Neuron (in vitro differentiated cells): Measurements from ENCODE around the gene PGLYRP1.

Experiments
- H2AFZ ChIP-seq: one replicate; pipeline ENCODE4 v1.6.1; 2013; ENCODE audit warnings: low read depth, mild to moderate bottlenecking, inconsistent platforms, low read length, moderate library complexity
- H3K27me3 ChIP-seq: one replicate; pipeline ENCODE4 v1.6.1; 2013; ENCODE audit warnings: low read length; ENCODE audit not compliant: insufficient read depth
- H3K36me3 ChIP-seq: one replicate; pipeline ENCODE4 v1.6.1; 2013; ENCODE audit warnings: low read length; ENCODE audit not compliant: insufficient read depth
- H3K4me1 ChIP-seq: one replicate; pipeline ENCODE4 v1.6.1; 2013; ENCODE audit warnings: low read length; ENCODE audit not compliant: insufficient read depth
- H3K4me3 ChIP-seq: 2 replicates; pipeline ENCODE4 v1.5.1; 2013; ENCODE audit warnings: mild to moderate bottlenecking, low read length, moderate library complexity
- H3K9me3 ChIP-seq: one replicate; pipeline ENCODE4 v1.6.1; 2013; ENCODE audit warnings: low read length

Gene PGLYRP1

GRCh38 chr19:46022431-46023310 is at the start of gene PGLYRP1:
Gene PGLYRP1 (minus strand): TSS chr19:46023053. CDS start chr19:46023021, 32 bp downstream.
- H3K27me3 ChIP-seq = no peaks in the 10 kb centered on the region
- no peak within 1 kb of the TSS for H3K4me3 ChIP-seq
- no peaks in the 10 kb centered on the region for H3K4me1 ChIP-seq
- H3K36me3 ChIP-seq = peaks cover 12% of the 10 kb centered on the region
- no peak within 1 kb of the TSS for H2AFZ ChIP-seq
- no peaks in the 10 kb centered on the region for H3K9me3 ChIP-seq

GRCh38 chr19:46069806-46070341 is 47.0 kb upstream of the PGLYRP1 start:
- Histone ChIP-seq H2AFZ (no peak overlapping the region), H3K4me1 (peaks cover 18% of the 10 kb centered on the region), H3K36me3 (no peaks in the 10 kb centered on the region), H3K4me3 (no peak overlapping the region), H3K9me3 (peaks cover 3% of the 10 kb centered on the region), H3K27me3 (peaks cover 8% of the 10 kb centered on the region)

GRCh38 chr19:46068345-46069258 is 45.7 kb upstream of the PGLYRP1 start:
- no peaks in the 10 kb centered on the region for H3K36me3 ChIP-seq
- H3K9me3 ChIP-seq = no peaks in the 10 kb centered on the region
- H2AFZ ChIP-seq = no peak overlapping the region
- H3K4me3 ChIP-seq = no peak overlapping the region
- H3K4me1 ChIP-seq = peaks cover 18% of the 10 kb centered on the region
- peaks cover 4% of the 10 kb centered on the region for H3K27me3 ChIP-seq

GRCh38 chr19:46067691-46068090 is 44.8 kb upstream of the PGLYRP1 start:
- Histone ChIP-seq H3K36me3 (no peaks in the 10 kb centered on the region), H3K4me3 (no peak overlapping the region), H3K4me1 (peaks cover 18% of the 10 kb centered on the region), H2AFZ (no peak overlapping the region), H3K27me3 (no peaks in the 10 kb centered on the region), H3K9me3 (no peaks in the 10 kb centered on the region)

GRCh38 chr19:46066471-46066870 is 43.6 kb upstream of the PGLYRP1 start:
- no peak overlapping the region for H3K4me3 ChIP-seq
- H2AFZ ChIP-seq = no peak overlapping the region
- H3K4me1 ChIP-seq = peaks cover 18% of the 10 kb centered on the region
- no peaks in the 10 kb centered on the region for H3K36me3 ChIP-seq
- H3K9me3 ChIP-seq = peaks cover 5% of the 10 kb centered on the region
- H3K27me3 ChIP-seq = no peaks in the 10 kb centered on the region

- peaks cover 18% of the 10 kb centered on the region for H3K4me1 ChIP-seq
- peaks cover 5% of the 10 kb centered on the region for H3K9me3 ChIP-seq
- H3K27me3 ChIP-seq = no peaks in the 10 kb centered on the region
- no peaks in the 10 kb centered on the region for H3K36me3 ChIP-seq
- H2AFZ ChIP-seq = no peak overlapping the region
- H3K4me3 ChIP-seq = no peak overlapping the region
These were observed 42.7 kb upstream of the PGLYRP1 start for GRCh38 chr19:46065486-46066071.

GRCh38 chr19:46063201-46063600 is 40.3 kb upstream of the PGLYRP1 start:
- no peak overlapping the region for H2AFZ ChIP-seq
- peaks cover 11% of the 10 kb centered on the region for H3K4me1 ChIP-seq
- H3K27me3 ChIP-seq = no peaks in the 10 kb centered on the region
- no peaks in the 10 kb centered on the region for H3K36me3 ChIP-seq
- H3K4me3 ChIP-seq = no peak overlapping the region
- peaks cover 5% of the 10 kb centered on the region for H3K9me3 ChIP-seq

GRCh38 chr19:46060012-46060411 is 37.2 kb upstream of the PGLYRP1 start:
- Histone ChIP-seq H2AFZ (no peak overlapping the region), H3K36me3 (no peaks in the 10 kb centered on the region), H3K27me3 (no peaks in the 10 kb centered on the region), H3K9me3 (peaks cover 5% of the 10 kb centered on the region), H3K4me3 (no peak overlapping the region), H3K4me1 (peaks cover 10% of the 10 kb centered on the region)

- H3K4me3 ChIP-seq = no peak overlapping the region
- H3K4me1 ChIP-seq = peaks cover 10% of the 10 kb centered on the region
- H3K9me3 ChIP-seq = peaks cover 5% of the 10 kb centered on the region
- H3K27me3 ChIP-seq = no peaks in the 10 kb centered on the region
- H3K36me3 ChIP-seq = no peaks in the 10 kb centered on the region
- no peak overlapping the region for H2AFZ ChIP-seq
These were observed 35.9 kb upstream of the PGLYRP1 start for GRCh38 chr19:46058778-46059177.

GRCh38 chr19:46056536-46056935 is 33.7 kb upstream of the PGLYRP1 start:
- no peaks in the 10 kb centered on the region for H3K36me3 ChIP-seq
- H3K27me3 ChIP-seq = no peaks in the 10 kb centered on the region
- H3K9me3 ChIP-seq = no peaks in the 10 kb centered on the region
- peaks cover 10% of the 10 kb centered on the region for H3K4me1 ChIP-seq
- no peak overlapping the region for H3K4me3 ChIP-seq
- no peak overlapping the region for H2AFZ ChIP-seq

GRCh38 chr19:46052896-46053295 is 30.0 kb upstream of the PGLYRP1 start:
- Histone ChIP-seq H3K9me3 (no peaks in the 10 kb centered on the region), H3K4me3 (no peak overlapping the region), H3K27me3 (no peaks in the 10 kb centered on the region), H3K36me3 (no peaks in the 10 kb centered on the region), H2AFZ (no peak overlapping the region), H3K4me1 (peaks cover 10% of the 10 kb centered on the region)

- no peak overlapping the region for H2AFZ ChIP-seq
- no peaks in the 10 kb centered on the region for H3K27me3 ChIP-seq
These were observed 26.7 kb upstream of the PGLYRP1 start for GRCh38 chr19:46049597-46049996.

More at GRCh38 chr19:46049597-46049996, 26.7 kb upstream of the PGLYRP1 start:
- H3K36me3 ChIP-seq = no peaks in the 10 kb centered on the region
- H3K4me1 ChIP-seq = no peaks in the 10 kb centered on the region
- H3K4me3 ChIP-seq = no peak overlapping the region
- peaks cover 2% of the 10 kb centered on the region for H3K9me3 ChIP-seq
